ENCODE results near the gene SYNGR1.

Gene SYNGR1

GRCh38 chr22:39431216-39431801, 81.5 kb downstream of the SYNGR1 start:
- DNase-seq (ENCODE audit: low read depth): no peak

GRCh38 chr22:39431821-39432251, 82.0 kb downstream of the SYNGR1 start:
- no peak for DNase-seq (ENCODE audit: low read depth)

GRCh38 chr22:39432361-39432811, 82.6 kb downstream of the SYNGR1 start:
- no peak for DNase-seq (ENCODE audit: low read depth)

DNA sequence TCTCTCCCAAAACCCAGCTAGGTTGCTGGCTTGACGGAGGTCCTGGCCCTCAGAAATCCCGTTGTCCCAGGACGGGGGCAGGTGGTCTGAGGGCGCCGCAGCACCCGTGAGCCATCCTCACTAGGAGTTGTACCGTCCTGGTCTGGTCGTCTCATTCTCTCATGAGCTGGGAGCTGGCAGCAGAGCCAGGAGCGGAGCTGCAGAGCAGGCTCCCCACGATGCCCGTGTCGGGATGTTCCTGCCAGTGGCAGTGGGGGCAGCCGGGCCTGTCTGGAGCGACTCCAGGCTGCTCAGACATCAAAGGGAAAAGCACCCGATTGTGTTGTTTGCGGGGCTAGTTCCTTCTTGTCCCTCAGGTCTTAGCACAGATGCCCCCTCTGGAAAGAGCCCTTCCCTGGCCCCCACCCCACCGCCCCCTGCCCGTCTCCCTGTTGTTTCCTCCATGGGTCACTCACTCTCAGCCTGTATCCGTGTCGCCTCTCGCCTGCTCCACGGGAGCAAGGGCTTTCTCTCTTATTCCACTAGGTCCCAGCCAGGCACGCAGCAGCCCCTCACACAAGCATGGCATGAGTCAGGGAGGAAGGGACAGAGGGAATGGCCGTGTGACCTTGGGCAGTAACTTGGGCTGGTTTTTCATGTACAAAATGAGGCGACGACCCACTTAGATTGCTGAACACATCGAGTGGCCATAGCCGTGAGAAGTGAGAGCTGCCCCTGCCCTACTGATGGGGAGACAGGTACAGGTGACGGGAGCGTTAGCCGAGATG, 83.9 kb downstream of the SYNGR1 start:
- DNase-seq (ENCODE audit: low read depth): no peak

DNA sequence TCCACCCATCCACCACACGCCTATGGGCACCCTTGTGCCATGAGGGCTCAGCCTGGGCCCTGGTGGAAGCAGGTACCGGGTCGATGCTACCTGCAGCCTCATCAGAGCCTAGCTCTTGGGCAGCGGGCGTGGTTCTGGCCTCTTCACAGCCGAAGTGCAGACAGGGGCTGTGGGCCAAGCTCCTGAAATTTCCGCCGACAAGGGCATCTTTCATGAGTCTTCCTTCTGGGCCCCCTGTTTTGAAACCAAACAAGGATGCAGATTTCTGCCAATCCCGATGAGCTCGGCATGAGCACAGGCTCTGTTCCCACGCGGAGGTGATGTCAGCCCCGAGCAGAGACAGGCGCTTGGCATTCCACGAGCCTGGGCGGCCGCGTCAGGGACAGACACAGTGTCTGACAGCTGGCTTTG, 84.5 kb downstream of the SYNGR1 start:
- no peak for DNase-seq (ENCODE audit: low read depth)

DNA sequence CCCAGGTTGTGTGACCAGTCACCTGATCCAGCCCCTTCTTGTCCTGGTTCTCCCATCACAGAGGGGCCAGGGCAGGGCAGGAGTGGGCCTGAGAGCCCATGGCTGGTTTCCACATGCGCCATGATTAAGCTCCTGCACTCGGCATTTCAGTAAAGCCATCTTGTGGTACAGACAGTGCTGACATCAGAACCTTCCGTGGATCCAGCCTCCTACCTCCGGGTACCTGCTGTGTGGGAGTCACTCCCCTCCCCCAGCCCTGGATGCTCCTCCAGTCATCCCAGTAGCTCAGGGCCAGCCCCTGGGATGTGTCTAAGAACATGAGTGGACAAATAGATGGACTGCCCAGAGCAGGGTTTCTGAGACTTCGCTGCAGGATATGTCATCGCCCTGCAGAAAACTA, 84.9 kb downstream of the SYNGR1 start:
- no peak for DNase-seq (ENCODE audit: low read depth)
